IMR-90 (cell line): Measurements from ENCODE around the gene INSR. TPM values are rescaled to one million over a fixed set of nuclear protein-coding genes. Genes with fewer than 3 reads are reported as not detected.

Source experiments
- ATAC-seq: fragments of 200-7000 bp; cut with Tn5 transposase; 2 replicates; pipeline ENCODE4 v1.9.1; 2020; ENCODE audit warnings: low read depth, mild to moderate bottlenecking, moderate library complexity
- BruUV-seq: library from RNA; stranded (reverse); fragments of 400-500 nt; replicated peaks from 2 replicates; lab custom pipeline; 2021; lab: Mats Ljungman, UMichigan
- CTCF ChIA-PET: fragments of 300-600 bp; formaldehyde crosslinking; extraction: SDS; loops from one replicate; lab custom pipeline; 2021; ENCODE audit warnings: antibody characterized with exemption; lab: Yijun Ruan, JAX
- POLR2A ChIA-PET: fragments of 300-600 bp; sonication (Branson Sonifier 250); formaldehyde crosslinking; loops from one replicate; lab custom pipeline; 2022; ENCODE audit warnings: antibody characterized with exemption; ENCODE audit not compliant: unreplicated experiment; lab: Charles Lee
- DNase-seq: peaks from one replicate; pipeline ENCODE4 v3.0.0; 2013
- H2AFZ ChIP-seq: replicated peaks from 2 replicates; pipeline ENCODE3; 2013; ENCODE audit warnings: low read length, mild to moderate bottlenecking; ENCODE audit not compliant: poor library complexity
- H2AK5ac ChIP-seq: 2 replicates; pipeline ENCODE4 v1.6.1; 2013; ENCODE audit warnings: low read depth, low read length, inconsistent platforms
- H2AK9ac ChIP-seq: replicated peaks from 2 replicates; pipeline ENCODE3; 2013; ENCODE audit warnings: mild to moderate bottlenecking, low read depth, low read length, moderate library complexity; ENCODE audit not compliant: poor library complexity
- H2BK120ac ChIP-seq: 2 replicates; pipeline ENCODE4 v1.6.1; 2013; ENCODE audit warnings: low read depth, low read length, inconsistent platforms
- H2BK15ac ChIP-seq: 3 replicates; pipeline ENCODE4 v1.6.1; 2013; ENCODE audit warnings: low read depth, low read length, inconsistent platforms
- H2BK20ac ChIP-seq: 2 replicates; pipeline ENCODE4 v1.6.1; 2013; ENCODE audit warnings: low read depth, mild to moderate bottlenecking, inconsistent platforms, low read length, moderate library complexity
- H2BK5ac ChIP-seq: 2 replicates; pipeline ENCODE4 v1.6.1; 2013; ENCODE audit warnings: mild to moderate bottlenecking, low read depth, low read length, inconsistent platforms; ENCODE audit not compliant: poor library complexity, severe bottlenecking
- H3K14ac ChIP-seq: replicated peaks from 2 replicates; pipeline ENCODE4 v1.6.1; 2013; ENCODE audit warnings: low read depth, low read length, inconsistent platforms
- H3K18ac ChIP-seq: 2 replicates; pipeline ENCODE4 v1.6.1; 2013; ENCODE audit warnings: low read depth, low read length, control low read depth
- H3K23ac ChIP-seq: 2 replicates; pipeline ENCODE4 v1.6.1; 2013; ENCODE audit warnings: low read depth, low read length, inconsistent platforms
- H3K27ac ChIP-seq: 2 replicates; pipeline ENCODE4 v1.5.1; 2013; ENCODE audit warnings: mild to moderate bottlenecking, control low read depth, low read length; ENCODE audit not compliant: insufficient read depth
- H3K27me3 ChIP-seq: 2 replicates; pipeline ENCODE4 v1.6.1; 2013; ENCODE audit warnings: low read length; ENCODE audit not compliant: control insufficient read depth, insufficient read depth
- H3K36me3 ChIP-seq: 2 replicates; pipeline ENCODE4 v1.6.1; 2013; ENCODE audit warnings: low read length, mixed read lengths; ENCODE audit not compliant: control insufficient read depth, insufficient read depth
- H3K4ac ChIP-seq: 2 replicates; pipeline ENCODE4 v1.6.1; 2013; ENCODE audit warnings: low read depth, low read length, inconsistent platforms
- H3K4me1 ChIP-seq: 2 replicates; pipeline ENCODE4 v1.6.1; 2013; ENCODE audit warnings: low read length, mixed read lengths; ENCODE audit not compliant: control insufficient read depth, insufficient read depth
- H3K4me2 ChIP-seq: 2 replicates; pipeline ENCODE4 v1.6.1; 2013; ENCODE audit warnings: low read depth, mild to moderate bottlenecking, control low read depth, low read length, moderate library complexity
- H3K4me3 ChIP-seq: 2 replicates; pipeline ENCODE4 v1.5.1; 2013; ENCODE audit warnings: low read depth, mild to moderate bottlenecking, control low read depth, low read length, moderate library complexity; ENCODE audit not compliant: insufficient read depth
- H3K56ac ChIP-seq: 2 replicates; pipeline ENCODE4 v1.6.1; 2013; ENCODE audit warnings: low read length, inconsistent platforms; ENCODE audit not compliant: insufficient read depth; ENCODE audit errors: extremely low read depth
- H3K79me1 ChIP-seq, 2 experiments: 2 replicates each; pipeline ENCODE4 v1.6.1; 2013; ENCODE audit warnings: low read length in 2 of 2, inconsistent platforms in 1 of 2, low read depth in 1 of 2
- H3K9ac ChIP-seq: 2 replicates; pipeline ENCODE4 v1.6.1; 2013; ENCODE audit warnings: low read depth, low read length, control low read depth
- H3K9me1 ChIP-seq: 2 replicates; pipeline ENCODE4 v1.6.1; 2013; ENCODE audit warnings: low read length, inconsistent platforms; ENCODE audit not compliant: insufficient read depth
- H3K9me3 ChIP-seq: 2 replicates; pipeline ENCODE4 v1.6.1; 2013; ENCODE audit warnings: low read length; ENCODE audit not compliant: control insufficient read depth, insufficient read depth
- H4K20me1 ChIP-seq: 2 replicates; pipeline ENCODE4 v1.6.1; 2013; ENCODE audit warnings: low read length, inconsistent platforms; ENCODE audit not compliant: insufficient read depth
- H4K5ac ChIP-seq: 2 replicates; pipeline ENCODE4 v1.6.1; 2013; ENCODE audit warnings: mild to moderate bottlenecking, low read depth, low read length, control low read depth
- H4K8ac ChIP-seq, 2 experiments: 2 replicates each; pipeline ENCODE4 v1.6.1; 2013; ENCODE audit warnings: low read depth in 2 of 2, low read length in 2 of 2, control low read depth in 1 of 2, inconsistent platforms in 1 of 2
- H4K91ac ChIP-seq: 2 replicates; pipeline ENCODE4 v1.6.1; 2013; ENCODE audit warnings: low read depth, low read length, inconsistent platforms; ENCODE audit not compliant: insufficient read depth
- CHD1 ChIP-seq: IDR thresholded peaks from 2 replicates; pipeline ENCODE4 v1.6.1; 2012; ENCODE audit warnings: low read depth, low read length, improper control_type of control experiment
- CTCF ChIP-seq: conservative IDR thresholded peaks from 2 replicates; pipeline ENCODE4 v1.5.1; 2012; ENCODE audit warnings: mild to moderate bottlenecking, low read depth, low read length, improper control_type of control experiment
- ELK1 ChIP-seq: fragments of 150-350 bp; IDR thresholded peaks from 2 replicates; pipeline ENCODE4 v1.6.1; 2016; ENCODE audit warnings: low read depth, mild to moderate bottlenecking, low read length, moderate library complexity, borderline replicate concordance
- FOS ChIP-seq: fragments of 150-350 bp; IDR thresholded peaks from 2 replicates; pipeline ENCODE4 v1.6.1; 2016; ENCODE audit warnings: low read depth, low read length
- MAZ ChIP-seq: IDR thresholded peaks from 2 replicates; pipeline ENCODE4 v1.6.1; 2012; ENCODE audit warnings: low read depth, mild to moderate bottlenecking, low read length, improper control_type of control experiment, moderate library complexity, borderline replicate concordance
- POLR2A ChIP-seq: IDR thresholded peaks from 2 replicates; pipeline ENCODE4 v1.6.1; 2012; ENCODE audit warnings: mild to moderate bottlenecking, low read depth, low read length
- RCOR1 ChIP-seq: IDR thresholded peaks from 2 replicates; pipeline ENCODE4 v1.6.1; 2012; ENCODE audit warnings: mild to moderate bottlenecking, low read length, improper control_type of control experiment; ENCODE audit not compliant: insufficient replicate concordance
- RFX5 ChIP-seq: IDR thresholded peaks from 2 replicates; pipeline ENCODE4 v1.8.0; 2012; ENCODE audit warnings: low read depth, mild to moderate bottlenecking, low read length, moderate library complexity
- SMC3 ChIP-seq: fragments of 150-350 bp; IDR thresholded peaks from 2 replicates; pipeline ENCODE4 v1.6.1; 2016; ENCODE audit warnings: low read depth, mild to moderate bottlenecking, antibody characterized with exemption, low read length, moderate library complexity
- USF2 ChIP-seq: fragments of 150-350 bp; IDR thresholded peaks from 2 replicates; pipeline ENCODE4 v1.6.1; 2017; ENCODE audit warnings: mild to moderate bottlenecking, antibody characterized with exemption, low read length, low read depth
- WGBS, 2 experiments: methylation state at CpG; one replicate each; pipeline versions ENCODE4 v1.1.5 to v1.1.7; 2013; ENCODE audit warnings: missing lambda C conversion rate in 2 of 2; ENCODE audit not compliant: insufficient read length in 1 of 2; ENCODE audit errors: extremely low coverage in 2 of 2; 5-methylcytosine and 5-hydroxymethylcytosine counted together
- dilution Hi-C: fragments of 300-500 bp; cut with HindIII; formaldehyde crosslinking; loops from one replicate; pipeline ENCODE4 v1.14.3; 2018; ENCODE audit warnings: low sequenced_read_pairs; ENCODE audit not compliant: unreplicated experiment
- in situ Hi-C: fragments of 300-500 bp; cut with MboI; formaldehyde crosslinking; loops from 3 replicates; pipeline ENCODE4 v1.14.3; 2019; ENCODE audit warnings: low sequenced_read_pairs, inconsistent platforms, mixed read lengths
- intact Hi-C: fragments of 100-400 bp; cut with micrococcal nuclease; formaldehyde crosslinking; loops from 2 replicates; pipeline ENCODE4 v1.10.0; 2022
- polyA plus RNA-seq, 3 experiments: library from polyadenylated mRNA; depleted of rRNA; stranded (reverse); fragments of >200 nt; gene quantifications; 2 replicates each; pipeline ENCODE4 v1.2.3, GENCODE V29; 2012; ENCODE audit warnings: low replicate concordance in 1 of 3
- total RNA-seq: library from RNA; depleted of rRNA; stranded (reverse); fragments of >200 nt; gene quantifications from 2 replicates; pipeline ENCODE4 v1.2.3, GENCODE V29; 2012

INSR gene
- total and polyA plus RNA-seq, 2 of the 4 experiments (the other 2 are of a cell fraction), result 2.8 to 7.9 TPM

GRCh38 chr19:7197119-7197759 lies 97.0 kb downstream of the INSR start (continued):
- no peak for TF ChIP-seq ELK1
- TF ChIP-seq POLR2A, result no peak

- peak overlapping the region; percentile 37 for H3K4me3 ChIP-seq
- no peak for TF ChIP-seq RCOR1
- TF ChIP-seq RFX5, result no peak
- TF ChIP-seq USF2, result no peak
- no peak for TF ChIP-seq CTCF
- TF ChIP-seq CHD1, result no peak
- TF ChIP-seq SMC3, result no peak
- no peak for TF ChIP-seq FOS
- no peak for TF ChIP-seq MAZ
- TF ChIP-seq ELK1, result no peak
Measured at GRCh38 chr19:7196763-7197118, 97.5 kb downstream of the INSR start.

More at GRCh38 chr19:7196763-7197118, 97.5 kb downstream of the INSR start:
- Histone ChIP-seq H3K27ac (peak overlapping the region; percentile 49), H3K36me3 (no peaks in the 10 kb centered on the region), H4K5ac (no peak overlapping the region), H3K4ac (0 out of 2 replicates have a peak overlapping the region, but pooled peaks have one; percentile 10), H4K91ac (no peak overlapping the region), H3K23ac (no peak overlapping the region), H2BK20ac (no peak overlapping the region), H3K14ac (no peak overlapping the region), H3K9me3 (no peaks in the 10 kb centered on the region), H3K4me1 (no peaks in the 10 kb centered on the region), H4K20me1 (no peaks in the 10 kb centered on the region), H3K9ac (peak overlapping the region; percentile 3; the same call in 1 of the 2 replicates), H3K9me1 (no peaks in the 10 kb centered on the region; the same call in 1 of the 2 replicates), H2BK15ac (no peak overlapping the region), H2AK9ac (peak overlapping the region; percentile 71), H3K56ac (no peak overlapping the region), H2BK120ac (peak overlapping the region; percentile 20; the same call in 1 of the 2 replicates), H3K18ac (no peak overlapping the region), H3K27me3 (0 out of 2 replicates have a peak, but pooled peaks cover 3% of the 10 kb centered on the region), H2BK5ac (peak overlapping the region; percentile 19), H2AFZ (peak overlapping the region; percentile 93), H3K79me1 (no peaks in the 10 kb centered on the region; a peak in 1 of 4 replicates), H4K8ac (peak overlapping the region in 1 of 2 experiments; percentile 79; a peak in 1 of 4 replicates), H3K4me2 (peak overlapping the region; percentile 89), H2AK5ac (no peak overlapping the region)
- DNase-seq (no peak), ATAC-seq (no peak)
- no TSS peak for BruUV-seq
- CTCF ChIA-PET, result interaction anchor here (1.3 kb wide), 1 partner anchor 10 kb away, joined by 3 read pairs; no protein-coding TSS in a partner anchor
- dilution Hi-C loops (no loop called here), in situ Hi-C loops (loop anchor here (5.0 kb wide), 1 partner anchor 96 kb away; the partner anchor contains the start of gene INSR), intact Hi-C loops (loop anchor here (5.0 kb wide), 1 partner anchor 49 kb away; no protein-coding TSS in a partner anchor)
- no CpG with 5 or more reads among the region's 8 CpGs for WGBS, 2 experiments
- POLR2A ChIA-PET, result no interaction called here
